ACC112 (cell line): ENCODE data around the gene CEP170B.

Source experiments
- H2AFZ ChIP-seq: fragments of 200-600 bp; sonication (generic); one replicate; pipeline ENCODE4 v1.6.0; 2017; ENCODE audit warnings: antibody characterized with exemption, low read length; ENCODE audit not compliant: unreplicated experiment
- H3K27ac ChIP-seq: fragments of 200-600 bp; sonication (generic); 2 replicates; pipeline ENCODE4 v1.5.1; 2014; ENCODE audit warnings: low read depth, mild to moderate bottlenecking, antibody characterized with exemption, low read length, moderate library complexity
- H3K27me3 ChIP-seq: fragments of 200-600 bp; sonication (generic); 2 replicates; pipeline ENCODE4 v1.6.1; 2014; ENCODE audit warnings: mild to moderate bottlenecking, antibody characterized with exemption, low read length, moderate library complexity, mixed read lengths; ENCODE audit not compliant: insufficient read depth
- H3K36me3 ChIP-seq: fragments of 200-600 bp; sonication (generic); 2 replicates; pipeline ENCODE4 v1.6.1; 2016; ENCODE audit warnings: mild to moderate bottlenecking, antibody characterized with exemption, low read length, moderate library complexity, mixed read lengths; ENCODE audit not compliant: insufficient read depth
- H3K4me1 ChIP-seq: fragments of 200-600 bp; sonication (generic); one replicate; pipeline ENCODE4 v1.6.1; 2016; ENCODE audit warnings: low read length, mixed read lengths; ENCODE audit not compliant: insufficient read depth, unreplicated experiment, control insufficient read depth
- H3K4me3 ChIP-seq: fragments of 200-600 bp; sonication (generic); 2 replicates; pipeline ENCODE4 v1.5.1; 2014; ENCODE audit warnings: mild to moderate bottlenecking, low read depth, low read length
- H3K79me2 ChIP-seq: fragments of 200-600 bp; sonication (generic); one replicate; pipeline ENCODE4 v1.6.0; 2016; ENCODE audit warnings: low read length; ENCODE audit not compliant: control insufficient read depth, unreplicated experiment, insufficient read depth

CEP170B gene

GRCh38 chr14:104936361-104937155 is 71.5 kb downstream of the CEP170B start:
- H3K27me3 ChIP-seq, result peaks cover 10% of the 10 kb centered on the region

GRCh38 chr14:104937161-104937560 is 72.1 kb downstream of the CEP170B start:
- no peaks in the 10 kb centered on the region for H3K79me2 ChIP-seq
- no peaks in the 10 kb centered on the region for H3K36me3 ChIP-seq
- H3K4me3 ChIP-seq, result no peak overlapping the region
- H3K27me3 ChIP-seq, result peaks cover 10% of the 10 kb centered on the region
- no peak overlapping the region for H3K27ac ChIP-seq
- no peak overlapping the region for H2AFZ ChIP-seq
- H3K4me1 ChIP-seq, result peaks cover 1% of the 10 kb centered on the region

More at GRCh38 chr14:104936361-104937155, 71.5 kb downstream of the CEP170B start:
- Histone ChIP-seq H3K79me2 (no peaks in the 10 kb centered on the region), H3K36me3 (no peaks in the 10 kb centered on the region), H3K4me3 (no peak overlapping the region), H3K27ac (no peak overlapping the region), H3K4me1 (peaks cover 2% of the 10 kb centered on the region), H2AFZ (no peak overlapping the region)

- Histone ChIP-seq H3K4me1 (no peaks in the 10 kb centered on the region), H3K27me3 (peaks cover 10% of the 10 kb centered on the region), H3K79me2 (no peaks in the 10 kb centered on the region), H3K27ac (no peak overlapping the region), H3K4me3 (no peak overlapping the region), H2AFZ (no peak overlapping the region), H3K36me3 (no peaks in the 10 kb centered on the region)
Measured at GRCh38 chr14:104937694-104938365, 72.8 kb downstream of the CEP170B start.

GRCh38 chr14:104938436-104938835 is 73.4 kb downstream of the CEP170B start:
- Histone ChIP-seq H2AFZ (no peak overlapping the region), H3K4me3 (no peak overlapping the region), H3K79me2 (no peaks in the 10 kb centered on the region), H3K27ac (no peak overlapping the region), H3K36me3 (no peaks in the 10 kb centered on the region), H3K4me1 (no peaks in the 10 kb centered on the region), H3K27me3 (peaks cover 10% of the 10 kb centered on the region)

DNA sequence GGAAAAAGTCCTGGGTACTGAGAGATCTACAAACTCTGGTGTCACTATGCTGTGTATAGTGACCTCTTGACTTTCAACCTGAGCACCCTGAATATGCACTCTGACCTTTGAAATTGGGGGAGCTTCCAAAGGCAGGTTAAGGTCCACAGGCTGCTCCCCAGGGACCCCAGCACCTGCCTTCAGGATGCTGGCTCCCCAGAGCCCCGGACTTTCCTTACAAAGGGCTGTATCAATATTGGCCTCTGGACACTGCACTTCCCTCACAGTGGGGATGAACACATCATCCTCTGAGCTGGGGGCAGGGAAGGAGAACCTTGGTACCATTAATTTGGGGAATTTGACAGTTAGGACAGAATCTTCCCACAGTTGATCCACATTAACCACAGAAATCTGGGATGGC is 73.9 kb downstream of the CEP170B start:
- Histone ChIP-seq H3K27me3 (peaks cover 10% of the 10 kb centered on the region), H3K79me2 (no peaks in the 10 kb centered on the region), H3K36me3 (no peaks in the 10 kb centered on the region), H3K27ac (no peak overlapping the region), H2AFZ (no peak overlapping the region), H3K4me3 (no peak overlapping the region), H3K4me1 (no peaks in the 10 kb centered on the region)

DNA sequence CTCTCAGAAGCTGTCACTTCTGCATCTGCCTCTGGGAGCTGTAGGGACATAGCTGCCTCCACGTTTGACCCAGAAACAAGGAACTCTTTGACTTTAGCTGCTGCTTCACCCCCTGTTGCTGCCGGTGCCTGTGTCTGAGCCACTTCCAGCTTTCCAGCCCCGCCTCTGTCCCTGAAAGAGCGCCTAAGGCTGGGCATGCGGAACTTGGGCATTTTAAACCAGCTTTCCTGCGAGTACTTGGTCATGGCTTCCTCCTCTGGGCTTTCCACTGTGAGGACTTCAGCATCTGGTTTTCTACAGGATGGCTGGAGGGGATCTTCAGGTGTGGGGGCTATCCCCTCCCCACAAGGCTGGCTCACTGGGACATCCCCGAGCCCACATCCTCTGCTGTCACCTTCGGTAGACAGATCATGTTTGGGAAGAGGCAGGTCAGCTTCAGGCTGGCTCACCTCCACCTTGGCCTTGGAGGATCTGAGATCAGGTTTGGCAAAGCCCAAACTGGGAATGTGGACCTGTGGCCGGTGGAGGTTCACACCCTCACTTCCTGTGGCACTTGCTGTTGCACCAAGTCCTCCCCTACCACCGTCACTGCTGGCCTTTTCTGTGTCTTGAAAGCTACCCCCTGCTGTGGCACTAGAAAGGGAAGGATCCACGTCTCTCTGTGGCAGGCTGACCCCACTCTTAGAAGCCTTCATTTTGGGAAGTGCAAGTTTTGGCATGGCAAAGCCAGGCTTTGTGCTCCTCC is 74.8 kb downstream of the CEP170B start:
- no peaks in the 10 kb centered on the region for H3K4me1 ChIP-seq
- H3K27me3 ChIP-seq, result peaks cover 1% of the 10 kb centered on the region; the same call in 1 of the 2 replicates
- H3K79me2 ChIP-seq, result no peaks in the 10 kb centered on the region
- H3K4me3 ChIP-seq, result no peak overlapping the region
- no peak overlapping the region for H3K27ac ChIP-seq
- H3K36me3 ChIP-seq, result no peaks in the 10 kb centered on the region
- H2AFZ ChIP-seq, result no peak overlapping the region

DNA sequence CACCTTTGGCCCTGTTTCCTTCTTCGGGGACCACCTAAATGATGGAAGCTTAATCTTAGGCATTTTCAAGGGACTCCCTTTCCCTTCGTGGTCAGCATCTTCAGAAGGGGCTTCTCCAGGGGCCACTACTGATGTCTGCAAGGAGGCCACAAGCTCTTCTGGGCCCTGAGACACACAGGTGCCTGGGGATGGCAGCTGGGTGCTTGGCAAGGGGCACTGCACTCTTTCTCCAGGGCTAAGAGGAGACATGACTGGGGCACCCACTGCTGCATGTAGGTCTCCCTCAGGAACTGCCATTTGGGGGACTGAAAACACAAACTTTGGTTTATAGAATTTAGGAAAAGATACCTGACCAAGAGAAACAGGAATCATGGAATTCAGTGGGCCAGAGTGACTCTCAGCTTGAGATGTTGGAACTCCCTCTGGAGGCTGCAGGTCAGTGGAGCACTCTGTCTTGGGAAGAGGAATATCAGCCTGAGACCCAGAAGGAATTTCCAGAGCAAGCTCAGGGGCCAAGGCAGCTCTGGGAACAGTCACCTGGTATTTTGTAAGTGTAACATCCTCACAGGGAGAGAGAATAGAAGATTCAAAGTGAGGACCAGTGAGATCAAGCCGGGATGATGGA is 75.6 kb downstream of the CEP170B start:
- Histone ChIP-seq H3K27me3 (no peaks in the 10 kb centered on the region), H3K4me1 (no peaks in the 10 kb centered on the region), H3K4me3 (no peak overlapping the region), H2AFZ (no peak overlapping the region), H3K27ac (no peak overlapping the region), H3K79me2 (no peaks in the 10 kb centered on the region), H3K36me3 (no peaks in the 10 kb centered on the region)

- no peak overlapping the region for H3K4me3 ChIP-seq
- H3K27me3 ChIP-seq, result no peaks in the 10 kb centered on the region
- no peaks in the 10 kb centered on the region for H3K79me2 ChIP-seq
Measured at GRCh38 chr14:104941508-104942365, 76.7 kb downstream of the CEP170B start.

DNA sequence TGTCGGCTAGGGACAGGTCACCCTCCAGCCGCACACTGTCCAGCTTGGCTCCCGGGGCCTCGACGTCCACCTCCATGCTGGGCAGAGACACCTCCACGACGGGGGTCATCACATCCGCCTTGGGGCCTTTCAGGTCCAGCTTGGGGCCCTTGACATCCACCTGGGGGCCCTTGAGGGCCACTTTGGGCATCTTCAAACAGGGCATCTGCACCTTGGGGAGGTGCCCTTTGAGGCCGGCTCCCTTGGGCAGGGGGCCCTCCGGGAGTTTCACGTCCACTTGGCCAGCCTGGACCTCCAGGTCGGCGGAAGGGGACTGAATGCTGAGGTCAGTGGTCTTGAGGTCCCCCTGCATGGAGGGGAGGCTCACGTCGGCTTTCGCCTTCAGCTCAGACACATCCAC is 77.5 kb downstream of the CEP170B start:
- Histone ChIP-seq H3K27ac (no peak overlapping the region), H3K4me3 (no peak overlapping the region), H3K27me3 (no peaks in the 10 kb centered on the region), H3K36me3 (no peaks in the 10 kb centered on the region), H3K4me1 (no peaks in the 10 kb centered on the region), H2AFZ (no peak overlapping the region), H3K79me2 (no peaks in the 10 kb centered on the region)

More at GRCh38 chr14:104941508-104942365, 76.7 kb downstream of the CEP170B start:
- Histone ChIP-seq H3K27ac (no peak overlapping the region), H3K4me1 (no peaks in the 10 kb centered on the region), H2AFZ (no peak overlapping the region), H3K36me3 (no peaks in the 10 kb centered on the region)
